H9 (cell line): ENCODE results near the gene DMWD. TPM values are rescaled to one million over a fixed set of nuclear protein-coding genes. Genes with fewer than 3 reads are reported as not detected.

Source experiments
- DNase-seq: peaks from one replicate; pipeline ENCODE4 v3.0.0-alpha.2; 2017
- H2AFZ ChIP-seq: one replicate; pipeline ENCODE4 v1.6.1; 2013; ENCODE audit warnings: mild to moderate bottlenecking, low read length, control low read depth, moderate library complexity
- H2AK5ac ChIP-seq: 2 replicates; pipeline ENCODE4 v1.6.1; 2013; ENCODE audit warnings: low read length, control low read depth, mixed read lengths; ENCODE audit not compliant: insufficient read length
- H2BK120ac ChIP-seq: one replicate; pipeline ENCODE4 v1.6.1; 2013; ENCODE audit warnings: low read depth, mild to moderate bottlenecking, low read length, control low read depth, inconsistent platforms; ENCODE audit not compliant: poor library complexity, severe bottlenecking
- H2BK12ac ChIP-seq: 2 replicates; pipeline ENCODE4 v1.6.1; 2013; ENCODE audit warnings: low read length, control low read depth, mixed read lengths, low read depth; ENCODE audit not compliant: insufficient read length
- H2BK15ac ChIP-seq: 2 replicates; pipeline ENCODE4 v1.6.1; 2013; ENCODE audit warnings: low read depth, low read length, control low read depth
- H2BK20ac ChIP-seq: one replicate; pipeline ENCODE4 v1.6.1; 2013; ENCODE audit warnings: low read depth, mild to moderate bottlenecking, low read length, control low read depth, inconsistent platforms; ENCODE audit not compliant: poor library complexity, severe bottlenecking
- H2BK5ac ChIP-seq: 2 replicates; pipeline ENCODE4 v1.6.1; 2013; ENCODE audit warnings: low read length, control low read depth, mixed read lengths; ENCODE audit not compliant: insufficient read length
- H3K14ac ChIP-seq: 2 replicates; pipeline ENCODE4 v1.6.1; 2013; ENCODE audit warnings: low read length, control low read depth; ENCODE audit not compliant: insufficient read depth
- H3K18ac ChIP-seq: 2 replicates; pipeline ENCODE4 v1.6.1; 2013; ENCODE audit warnings: low read depth, mild to moderate bottlenecking, mixed read lengths, low read length, control low read depth; ENCODE audit not compliant: insufficient read length
- H3K23ac ChIP-seq: 2 replicates; pipeline ENCODE4 v1.6.1; 2013; ENCODE audit warnings: low read length, control low read depth, mixed read lengths, low read depth; ENCODE audit not compliant: insufficient read length
- H3K23me2 ChIP-seq: 2 replicates; pipeline ENCODE4 v1.6.1; 2013; ENCODE audit warnings: low read depth, mild to moderate bottlenecking, mixed read lengths, low read length, control low read depth; ENCODE audit not compliant: insufficient read length, poor library complexity, severe bottlenecking
- H3K27ac ChIP-seq: 2 replicates; pipeline ENCODE4 v1.5.1; 2013; ENCODE audit warnings: low read length, control low read depth, mixed read lengths, low read depth; ENCODE audit not compliant: insufficient read length
- H3K27me3 ChIP-seq: 2 replicates; pipeline ENCODE4 v1.6.1; 2013; ENCODE audit warnings: low read length, control low read depth, inconsistent platforms; ENCODE audit not compliant: insufficient read depth
- H3K4ac ChIP-seq: 2 replicates; pipeline ENCODE4 v1.6.1; 2013; ENCODE audit warnings: low read depth, mild to moderate bottlenecking, control low read depth, inconsistent platforms, low read length, moderate library complexity
- H3K4me1 ChIP-seq: 2 replicates; pipeline ENCODE4 v1.6.1; 2013; ENCODE audit warnings: low read length, control low read depth, inconsistent platforms; ENCODE audit not compliant: insufficient read depth
- H3K4me2 ChIP-seq: 2 replicates; pipeline ENCODE4 v1.6.1; 2013; ENCODE audit warnings: low read length, control low read depth, mixed read lengths; ENCODE audit not compliant: insufficient read length, insufficient read depth
- H3K56ac ChIP-seq: 2 replicates; pipeline ENCODE4 v1.6.1; 2013; ENCODE audit warnings: low read depth, mild to moderate bottlenecking, mixed read lengths, low read length, control low read depth; ENCODE audit not compliant: insufficient read length
- H3K79me1 ChIP-seq: 2 replicates; pipeline ENCODE4 v1.6.1; 2013; ENCODE audit warnings: low read depth, mild to moderate bottlenecking, moderate library complexity, low read length, control low read depth, inconsistent platforms; ENCODE audit not compliant: insufficient read depth, poor library complexity, severe bottlenecking
- H3K79me2 ChIP-seq: 2 replicates; pipeline ENCODE4 v1.6.1; 2013; ENCODE audit warnings: low read length, control low read depth, inconsistent platforms; ENCODE audit not compliant: insufficient read depth
- H3K9ac ChIP-seq: 2 replicates; pipeline ENCODE4 v1.6.1; 2013; ENCODE audit warnings: low read length, control low read depth, mixed read lengths; ENCODE audit not compliant: insufficient read length; ENCODE audit errors: extremely low read depth
- H3K9me3 ChIP-seq: one replicate; pipeline ENCODE4 v1.6.1; 2013; ENCODE audit warnings: low read depth, low read length, inconsistent platforms; ENCODE audit not compliant: control insufficient read depth
- H3T11ph ChIP-seq: one replicate; pipeline ENCODE4 v1.6.1; 2013; ENCODE audit warnings: mild to moderate bottlenecking, low read length, control low read depth, inconsistent platforms
- H4K20me1 ChIP-seq: one replicate; pipeline ENCODE4 v1.6.1; 2013; ENCODE audit not compliant: control insufficient read depth, insufficient read length, insufficient read depth
- H4K5ac ChIP-seq: 2 replicates; pipeline ENCODE4 v1.6.1; 2013; ENCODE audit warnings: low read depth, mild to moderate bottlenecking, mixed read lengths, low read length, control low read depth; ENCODE audit not compliant: insufficient read length
- H4K8ac ChIP-seq: replicated peaks from 2 replicates; pipeline ENCODE4 v1.6.1; 2013; ENCODE audit warnings: low read length, control low read depth, mixed read lengths, low read depth; ENCODE audit not compliant: insufficient read length
- H4K91ac ChIP-seq: 2 replicates; pipeline ENCODE4 v1.6.1; 2013; ENCODE audit warnings: low read depth, mild to moderate bottlenecking, moderate library complexity, mixed read lengths, low read length, control low read depth; ENCODE audit not compliant: insufficient read length
- H3K27ac Mint-ChIP-seq, 3 experiments: 2 replicates in 2 of 3; 3 replicates in 1 of 3; pipeline ENCODE4 v1.8.0; 2020 to 2021; ENCODE audit warnings: mixed read lengths in 3 of 3, mild to moderate bottlenecking in 1 of 3, moderate library complexity in 1 of 3
- H3K27me3 Mint-ChIP-seq: 2 replicates; pipeline ENCODE4 v1.8.0; 2021; ENCODE audit warnings: low read depth, mild to moderate bottlenecking, moderate library complexity, mixed read lengths
- H3K36me3 Mint-ChIP-seq, 3 experiments: 2 replicates in 2 of 3; 3 replicates in 1 of 3; pipeline ENCODE4 v1.8.0; 2020 to 2021; ENCODE audit warnings: low read depth in 3 of 3, mixed read lengths in 3 of 3; ENCODE audit not compliant: insufficient read depth in 1 of 3
- H3K4me1 Mint-ChIP-seq, 2 experiments: 2 replicates each; pipeline ENCODE4 v1.8.0; 2020; ENCODE audit warnings: mixed read lengths in 2 of 2
- H3K4me3 Mint-ChIP-seq, 2 experiments: 2 replicates in 1 of 2; 3 replicates in 1 of 2; pipeline ENCODE4 v1.8.0; 2020 to 2021; ENCODE audit warnings: mild to moderate bottlenecking in 2 of 2, mixed read lengths in 2 of 2, moderate library complexity in 1 of 2
- H3K9me3 Mint-ChIP-seq, 2 experiments: 2 replicates in 1 of 2; 3 replicates in 1 of 2; pipeline ENCODE4 v1.8.0; 2020; ENCODE audit warnings: mild to moderate bottlenecking in 2 of 2, mixed read lengths in 2 of 2, moderate library complexity in 1 of 2
- CTCF ChIP-seq: fragments of 200-600 bp; sonication (generic); conservative IDR thresholded peaks from 3 replicates; pipeline ENCODE4 v1.8.0; 2021; ENCODE audit warnings: antibody characterized with exemption, mild to moderate bottlenecking
- WGBS: extraction: QIAGEN DNeasy Blood & Tissue Kit; methylation state at CpG from one replicate; pipeline ENCODE4 v1.1.7; 2013; ENCODE audit warnings: missing lambda C conversion rate, low lambda C conversion rate, mixed read lengths; ENCODE audit not compliant: insufficient read length; ENCODE audit errors: extremely low coverage; 5-methylcytosine and 5-hydroxymethylcytosine counted together
- total RNA-seq: library from RNA; stranded (reverse); gene quantifications from 2 replicates; pipeline ENCODE4 v1.2.1, GENCODE V29; 2021

Gene DMWD
- total RNA-seq, 1 experiment from 2014 or later, result 75.1 TPM

DNA sequence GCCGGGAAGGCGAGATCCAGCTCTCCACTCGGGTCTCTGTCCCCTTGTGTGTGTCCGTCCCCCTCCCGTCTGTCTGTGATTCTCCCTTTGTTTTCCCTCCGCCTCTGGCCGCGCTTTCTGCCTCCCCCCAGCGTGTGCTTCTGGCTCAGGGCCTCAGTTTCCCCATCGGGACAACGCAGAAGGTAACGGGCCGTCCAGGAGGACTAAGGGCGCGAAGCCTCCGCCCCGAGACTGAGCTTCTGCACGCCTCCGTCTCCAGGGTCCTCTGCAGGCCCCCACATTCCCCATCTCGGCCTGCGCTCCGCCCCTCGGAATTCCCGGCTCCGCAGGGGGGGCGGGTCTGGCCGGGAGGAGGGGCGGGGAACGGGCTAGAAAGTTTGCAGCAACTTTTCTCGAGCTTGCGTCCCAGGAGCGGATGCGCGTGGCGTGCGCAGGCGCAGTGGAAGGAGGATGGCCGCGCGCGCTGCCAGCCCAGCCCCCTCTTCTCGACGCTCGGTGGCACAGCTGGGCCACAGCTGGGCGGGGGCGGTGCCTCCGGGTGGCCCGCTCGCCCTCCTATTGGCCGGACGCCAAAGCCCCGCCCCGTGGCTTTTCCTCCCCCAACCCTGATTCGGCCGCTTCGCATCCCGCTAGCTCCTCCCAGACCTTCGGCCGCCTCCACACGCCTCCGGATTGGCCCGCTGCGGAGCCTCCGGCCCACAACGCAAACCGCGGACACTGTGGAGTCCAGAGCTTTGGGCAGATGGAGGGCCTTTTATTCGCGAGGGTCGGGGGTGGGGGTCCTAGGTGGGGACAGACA, 23.5 kb downstream of the DMWD start, which contains the start of gene SIX5:
SIX5 (minus strand) TSS at position 269 of the 799 bp plus-strand sequence. CDS start 408 bp downstream, outside the sequence.
- Mint-ChIP-seq H3K27ac (peak within 1 kb of the TSS; percentile 98 to 100 (median 99)), H3K9me3 (no peaks in the 10 kb centered on the region; a peak in 1 of 5 replicates), H3K4me3 (peak within 1 kb of the TSS; percentile 93 to 94), H3K27me3 (peaks cover 3% of the 10 kb centered on the region), H3K4me1 (peaks cover 13 to 33% of the 10 kb centered on the region in 2 experiments), H3K36me3 (peaks cover 2 to 18% (median 10%) of the 10 kb centered on the region in 3 experiments; a peak in 6 of 7 replicates)
- Histone ChIP-seq H3K4me2 (peak within 1 kb of the TSS; percentile 74), H3K4ac (no peak within 1 kb of the TSS; the same call in 1 of the 2 replicates), H3K18ac (peak within 1 kb of the TSS; percentile 97), H2BK15ac (peak within 1 kb of the TSS; percentile 46; the same call in 1 of the 2 replicates), H3K4me1 (peaks cover 3% of the 10 kb centered on the region; the same call in 1 of the 2 replicates), H3K27me3 (no peaks in the 10 kb centered on the region), H2BK5ac (peak within 1 kb of the TSS; percentile 75), H3K23ac (no peak within 1 kb of the TSS), H3T11ph (no peak within 1 kb of the TSS), H2BK12ac (no peak within 1 kb of the TSS), H4K20me1 (no peaks in the 10 kb centered on the region), H3K27ac (peak within 1 kb of the TSS; percentile 83), H3K79me2 (no peaks in the 10 kb centered on the region), H3K9ac (peak within 1 kb of the TSS; percentile 82), H4K5ac (peak within 1 kb of the TSS; percentile 13), H3K9me3 (no peaks in the 10 kb centered on the region), H4K91ac (no peak within 1 kb of the TSS), H3K14ac (peak within 1 kb of the TSS; percentile 97), H2AFZ (no peak within 1 kb of the TSS), H2BK20ac (no peak within 1 kb of the TSS), H3K23me2 (peaks cover 20% of the 10 kb centered on the region), H2AK5ac (no peak within 1 kb of the TSS), H3K56ac (no peak within 1 kb of the TSS), H3K79me1 (no peaks in the 10 kb centered on the region), H2BK120ac (no peak within 1 kb of the TSS), H4K8ac (no peak within 1 kb of the TSS)
- TF ChIP-seq CTCF, result no peak
- peak; percentile 99 for DNase-seq
- WGBS, result no CpG with 5 or more reads among the region's 70 CpGs
